ENCODE results near the gene GUCY2C. TPM values are rescaled to one million over a fixed set of nuclear protein-coding genes. Genes with fewer than 3 reads are reported as not detected.
A peak's percentile ranks its signal among the peaks of the same experiment; 100 is the strongest.
"Not testable (repeated sequence)": the region's sequence is repeated elsewhere in the genome, so short reads cannot be mapped to it uniquely, and the experiment has no call there.

GUCY2C gene
- polyA plus RNA-seq (ENCODE audit: insufficient read length in 3 of 3) = under 1 TPM; 0.34 to 0.60 (median 0.58) TPM
- long read RNA-seq, donor 1, partial matches to known transcripts = 9 of 9 reads
- long read RNA-seq, donor 1, other reads (novel, unspliced or antisense) = 0 of 9 reads
- long read RNA-seq, donor 2 = 0 reads
- long read RNA-seq, donor 3 = 0 reads
- long read RNA-seq, donor 4, partial matches to known transcripts = 10 of 16 reads
- long read RNA-seq, donor 4, other reads (novel, unspliced or antisense) = 6 of 16 reads
- long read RNA-seq, donor 5 = 0 reads
- long read RNA-seq, donor 6, partial matches to known transcripts = 10 of 18 reads
- long read RNA-seq, donor 6, other reads (novel, unspliced or antisense) = 8 of 18 reads
- long read RNA-seq, donor 7 = 0 reads
- long read RNA-seq, donor 8 = 0 reads
- long read RNA-seq, donor 9 = 0 reads
- long read RNA-seq, donor 10 = 0 reads
- long read RNA-seq, donor 11 = 0 reads
- long read RNA-seq, donor 12 = 0 reads
- long read RNA-seq, donor 13 = 0 reads
- long read RNA-seq, donor 14 = 0 reads
- long read RNA-seq, donor 15, partial matches to known transcripts = 7 of 8 reads
- long read RNA-seq, donor 15, other reads (novel, unspliced or antisense) = 0 of 8 reads
- long read RNA-seq, donor 16 = 0 reads

GRCh38 chr12:14696265-14696741 lies at the start of gene GUCY2C:
TSS of gene GUCY2C (minus strand) at chr12:14696599. CDS start at chr12:14696448, 151 bp downstream.
- no peak for DNase-seq

GRCh38 chr12:14743061-14743460 lies 46.7 kb upstream of the GUCY2C start:
- no peak for DNase-seq

GRCh38 chr12:14741942-14742341 lies 45.5 kb upstream of the GUCY2C start:
- DNase-seq = no peak

- DNase-seq = no peak
These were observed 44.8 kb upstream of the GUCY2C start for GRCh38 chr12:14741153-14741552.

GRCh38 chr12:14736441-14736840 lies 40.0 kb upstream of the GUCY2C start:
- DNase-seq = not testable (repeated sequence)

- no peak for DNase-seq
These were observed 35.4 kb upstream of the GUCY2C start for GRCh38 chr12:14731821-14732220.

- no peak for DNase-seq
These were observed 33.2 kb upstream of the GUCY2C start for GRCh38 chr12:14729586-14729985.

GRCh38 chr12:14723763-14724162 lies 27.4 kb upstream of the GUCY2C start:
- DNase-seq = no peak

GRCh38 chr12:14716848-14717444 lies 20.5 kb upstream of the GUCY2C start:
- DNase-seq = no peak

GRCh38 chr12:14714437-14714836 lies 18.0 kb upstream of the GUCY2C start:
- DNase-seq = no peak

- DNase-seq = peak; percentile 22
These were observed 14.4 kb upstream of the GUCY2C start for GRCh38 chr12:14710632-14711320.

- DNase-seq = no peak
These were observed 5.6 kb upstream of the GUCY2C start for GRCh38 chr12:14701809-14702568.

GRCh38 chr12:14700935-14701334 lies 4.5 kb upstream of the GUCY2C start:
- DNase-seq = no peak

- DNase-seq = no peak
These were observed 3.5 kb upstream of the GUCY2C start for GRCh38 chr12:14699923-14700322.

- DNase-seq = no peak
These were observed 2.2 kb upstream of the GUCY2C start for GRCh38 chr12:14698555-14698954.

GRCh38 chr12:14695715-14696141 lies 671 bp downstream of the GUCY2C start:
- DNase-seq = no peak

GRCh38 chr12:14694970-14695369 lies 1.4 kb downstream of the GUCY2C start:
- DNase-seq = no peak

- DNase-seq = no peak
These were observed 2.2 kb downstream of the GUCY2C start for GRCh38 chr12:14694145-14694714.

- DNase-seq = no peak
These were observed 3.3 kb downstream of the GUCY2C start for GRCh38 chr12:14693116-14693515.

GRCh38 chr12:14691560-14691959 lies 4.8 kb downstream of the GUCY2C start:
- no peak for DNase-seq

GRCh38 chr12:14689996-14690395 lies 6.4 kb downstream of the GUCY2C start:
- no peak for DNase-seq
